OCI-LY3 (cell line): ENCODE results near the gene ZNF12.
"Not testable (repeated sequence)": the region's sequence is repeated elsewhere in the genome, so short reads cannot be mapped to it uniquely, and the experiment has no call there.

Experiments used
- H2AFZ ChIP-seq: fragments of 200-600, 300-600 bp; shearing (Covaris generic); 2 replicates; pipeline ENCODE4 v1.6.0; 2014; ENCODE audit warnings: antibody characterized with exemption, low read depth, low read length
- H3K27ac ChIP-seq: fragments of 200-600, 300-600 bp; sonication (generic); 2 replicates; pipeline ENCODE4 v1.5.1; 2014; ENCODE audit warnings: mild to moderate bottlenecking, low read length, moderate library complexity, mixed read lengths
- H3K27me3 ChIP-seq: fragments of 200-600, 300-600 bp; sonication (generic); 2 replicates; pipeline ENCODE4 v1.6.1; 2014; ENCODE audit warnings: low read depth, low read length, mixed read lengths
- H3K36me3 ChIP-seq: fragments of 200-600, 300-600 bp; sonication (generic); replicated peaks from 2 replicates; pipeline ENCODE3; 2014; ENCODE audit warnings: low read depth, low read length, mixed read lengths
- H3K4me1 ChIP-seq: fragments of 300-600, 200-600 bp; sonication (generic); 2 replicates; pipeline ENCODE4 v1.6.1; 2014; ENCODE audit warnings: low read length, mixed read lengths
- H3K4me2 ChIP-seq: fragments of 200-600, 300-600 bp; sonication (generic); 2 replicates; pipeline ENCODE4 v1.6.1; 2014; ENCODE audit warnings: low read length, mixed read lengths
- H3K4me3 ChIP-seq: fragments of 300-600, 200-600 bp; sonication (generic); 2 replicates; pipeline ENCODE4 v1.5.1; 2014; ENCODE audit warnings: antibody characterized with exemption, mild to moderate bottlenecking, low read length, moderate library complexity
- H3K79me2 ChIP-seq: fragments of 300-600, 200-600 bp; shearing (Covaris generic); 2 replicates; pipeline ENCODE4 v1.6.1; 2014; ENCODE audit warnings: mild to moderate bottlenecking, low read length, mixed read lengths
- H3K9ac ChIP-seq: fragments of 300-600, 200-600 bp; shearing (Covaris generic); 2 replicates; pipeline ENCODE4 v1.6.0; 2014; ENCODE audit warnings: mild to moderate bottlenecking, low read length, moderate library complexity
- H3K9me3 ChIP-seq: fragments of 200-600, 300-600 bp; shearing (Covaris generic); 2 replicates; pipeline ENCODE4 v1.6.1; 2014; ENCODE audit warnings: low read length, mixed read lengths; ENCODE audit not compliant: insufficient read depth
- H4K20me1 ChIP-seq: fragments of 200-600, 300-600 bp; sonication (generic); 2 replicates; pipeline ENCODE4 v1.6.1; 2016; ENCODE audit warnings: low read length, mixed read lengths; ENCODE audit not compliant: insufficient read depth
- EZH2phosphoT487 ChIP-seq: fragments of 200-600 bp; shearing (Covaris generic); IDR thresholded peaks from 2 replicates; pipeline ENCODE4 v1.6.1; 2018; ENCODE audit warnings: antibody characterized with exemption, mixed run types, low read depth
- TF ChIP-seq, protein P1 (sequence below): fragments of 200-600, 300-600 bp; sonication (generic); IDR thresholded peaks from 2 replicates; pipeline ENCODE4 v1.5.1; 2014; ENCODE audit warnings: antibody characterized with exemption, low read length, low read depth

ZNF12 gene

DNA sequence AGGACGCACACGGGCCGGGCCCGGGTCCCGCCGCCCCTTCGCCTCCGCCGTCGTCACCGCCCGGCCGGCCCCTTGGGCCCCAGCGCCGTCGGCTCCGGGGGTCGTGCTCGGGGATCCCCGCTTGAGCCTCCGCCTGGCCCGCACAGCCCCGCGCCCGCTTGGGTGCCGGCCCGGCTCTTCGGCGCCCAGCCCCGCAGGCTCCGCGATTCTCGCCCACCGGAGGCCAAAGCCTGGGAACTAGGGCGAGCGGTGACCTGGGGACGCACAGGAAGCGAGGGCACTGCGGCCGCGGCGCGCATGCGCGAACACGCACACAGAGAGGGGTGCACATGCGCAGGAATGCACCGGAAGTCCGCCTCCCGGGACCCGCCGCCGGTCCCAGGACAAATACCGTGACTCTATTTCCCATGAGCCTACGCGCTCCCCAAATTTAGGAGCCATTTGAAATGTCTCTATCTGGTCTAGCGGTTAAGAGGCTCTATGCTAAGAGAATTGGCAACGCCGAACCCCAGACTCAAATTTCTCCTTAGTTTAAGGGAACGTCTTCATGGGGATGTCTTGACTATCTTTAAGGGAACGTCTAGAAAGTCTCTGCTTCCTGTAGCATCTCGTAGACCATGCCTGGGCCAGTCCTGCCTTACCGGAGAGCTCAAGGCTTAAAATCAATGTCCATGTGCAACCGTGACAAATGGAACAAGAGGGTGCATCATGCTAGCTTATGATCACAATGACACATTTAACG, at the start of gene ZNF12:
ZNF12 (minus strand) TSS at position 282 of the 742 bp plus-strand sequence. CDS start 1,774 bp downstream, outside the sequence.
- Histone ChIP-seq H3K4me2 (peak within 1 kb of the TSS; percentile 98), H4K20me1 (no peaks in the 10 kb centered on the region; the same call in 1 of the 2 replicates), H2AFZ (peak within 1 kb of the TSS; percentile 88), H3K4me1 (peaks cover 5% of the 10 kb centered on the region), H3K36me3 (peaks cover 34% of the 10 kb centered on the region), H3K27me3 (no peaks in the 10 kb centered on the region), H3K4me3 (peak within 1 kb of the TSS; percentile 99), H3K27ac (peak within 1 kb of the TSS; percentile 59), H3K79me2 (peaks cover 45% of the 10 kb centered on the region), H3K9me3 (peaks cover 14% of the 10 kb centered on the region; the same call in 1 of the 2 replicates), H3K9ac (peak within 1 kb of the TSS; percentile 94)
- no peak for TF ChIP-seq EZH2phosphoT487
- TF ChIP-seq, protein P1, sequence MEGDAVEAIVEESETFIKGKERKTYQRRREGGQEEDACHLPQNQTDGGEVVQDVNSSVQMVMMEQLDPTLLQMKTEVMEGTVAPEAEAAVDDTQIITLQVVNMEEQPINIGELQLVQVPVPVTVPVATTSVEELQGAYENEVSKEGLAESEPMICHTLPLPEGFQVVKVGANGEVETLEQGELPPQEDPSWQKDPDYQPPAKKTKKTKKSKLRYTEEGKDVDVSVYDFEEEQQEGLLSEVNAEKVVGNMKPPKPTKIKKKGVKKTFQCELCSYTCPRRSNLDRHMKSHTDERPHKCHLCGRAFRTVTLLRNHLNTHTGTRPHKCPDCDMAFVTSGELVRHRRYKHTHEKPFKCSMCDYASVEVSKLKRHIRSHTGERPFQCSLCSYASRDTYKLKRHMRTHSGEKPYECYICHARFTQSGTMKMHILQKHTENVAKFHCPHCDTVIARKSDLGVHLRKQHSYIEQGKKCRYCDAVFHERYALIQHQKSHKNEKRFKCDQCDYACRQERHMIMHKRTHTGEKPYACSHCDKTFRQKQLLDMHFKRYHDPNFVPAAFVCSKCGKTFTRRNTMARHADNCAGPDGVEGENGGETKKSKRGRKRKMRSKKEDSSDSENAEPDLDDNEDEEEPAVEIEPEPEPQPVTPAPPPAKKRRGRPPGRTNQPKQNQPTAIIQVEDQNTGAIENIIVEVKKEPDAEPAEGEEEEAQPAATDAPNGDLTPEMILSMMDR = no peak

DNA sequence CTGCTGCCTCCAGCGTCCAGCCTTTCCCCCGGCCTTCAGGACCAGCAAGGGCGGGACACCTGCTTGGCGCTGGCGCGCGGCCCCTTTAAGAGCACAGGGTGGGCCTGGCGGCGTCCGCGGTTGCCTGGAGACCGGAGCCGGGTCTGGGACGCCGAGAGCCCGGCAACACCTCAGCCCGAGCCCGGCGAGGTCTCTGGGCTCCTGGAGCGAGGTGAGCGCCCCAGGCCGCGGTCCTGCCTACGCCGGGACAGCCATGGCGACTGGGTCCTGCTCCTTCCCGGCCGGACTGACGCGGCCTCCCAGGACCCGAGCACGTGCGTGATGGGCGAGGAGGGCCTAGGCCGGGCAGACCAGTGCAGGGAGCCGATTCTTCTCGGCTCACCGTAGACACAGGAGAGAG, 47.2 kb upstream of the ZNF12 start, which contains the start of gene RSPH10B2:
RSPH10B2 (plus strand) TSS at position 140 of the 400 bp plus-strand sequence. CDS start 3,575 bp downstream, outside the sequence.
- H4K20me1 ChIP-seq, H2AFZ ChIP-seq, H3K27me3 ChIP-seq, H3K36me3 ChIP-seq, H3K79me2 ChIP-seq, H3K9me3 ChIP-seq, H3K4me2 ChIP-seq, H3K27ac ChIP-seq, H3K9ac ChIP-seq, H3K4me1 ChIP-seq, H3K4me3 ChIP-seq: not testable (repeated sequence)

DNA sequence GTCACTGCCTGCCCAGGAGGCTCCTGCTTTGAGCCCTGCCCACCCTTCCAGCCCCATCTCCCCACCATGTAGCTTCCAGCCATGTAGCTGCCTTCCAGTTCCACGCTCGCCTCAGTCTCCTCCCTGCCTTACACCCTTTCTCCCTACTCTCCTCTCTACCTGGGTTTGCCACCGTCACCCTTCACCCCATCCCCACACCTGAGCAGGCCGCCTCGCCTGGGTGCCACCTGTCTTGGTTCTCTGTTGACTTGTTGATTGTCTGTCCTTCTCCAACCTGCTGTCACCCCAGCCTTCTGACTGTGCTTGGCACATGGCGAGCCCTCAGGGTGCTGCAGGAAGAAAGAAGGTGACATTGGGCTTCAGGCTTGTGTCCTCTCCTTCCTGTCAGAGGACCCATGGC, 43.4 kb upstream of the ZNF12 start:
- H3K9ac ChIP-seq, H3K36me3 ChIP-seq, H3K4me1 ChIP-seq, H3K9me3 ChIP-seq, H2AFZ ChIP-seq, H3K79me2 ChIP-seq, H3K4me3 ChIP-seq, H4K20me1 ChIP-seq, H3K27ac ChIP-seq, H3K27me3 ChIP-seq, H3K4me2 ChIP-seq: not testable (repeated sequence)

DNA sequence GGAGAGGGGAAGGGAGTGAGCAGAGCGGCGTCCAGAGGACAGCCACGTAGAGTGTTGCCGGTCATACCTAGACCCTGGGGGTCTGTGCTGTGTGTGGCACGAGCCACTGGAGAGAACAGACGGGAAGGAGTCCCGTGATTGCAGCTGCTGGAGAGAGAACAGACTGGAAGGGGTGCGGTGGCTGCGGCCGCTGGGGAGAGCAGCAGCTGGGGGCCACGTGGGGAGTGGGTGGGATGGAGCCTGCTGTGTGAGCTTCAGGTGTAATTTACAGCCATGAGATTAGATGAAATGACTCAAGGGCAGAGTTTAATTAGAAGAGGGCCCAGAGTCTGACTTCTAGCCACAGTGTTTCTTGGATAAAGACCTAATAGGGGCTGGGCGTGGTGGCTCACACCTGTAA, 42.6 kb upstream of the ZNF12 start:
- not testable (repeated sequence) for H3K4me2 ChIP-seq, H2AFZ ChIP-seq, H3K4me1 ChIP-seq, H3K9me3 ChIP-seq, H3K27me3 ChIP-seq, H3K9ac ChIP-seq, H3K36me3 ChIP-seq, H4K20me1 ChIP-seq, H3K79me2 ChIP-seq, H3K27ac ChIP-seq, H3K4me3 ChIP-seq

DNA sequence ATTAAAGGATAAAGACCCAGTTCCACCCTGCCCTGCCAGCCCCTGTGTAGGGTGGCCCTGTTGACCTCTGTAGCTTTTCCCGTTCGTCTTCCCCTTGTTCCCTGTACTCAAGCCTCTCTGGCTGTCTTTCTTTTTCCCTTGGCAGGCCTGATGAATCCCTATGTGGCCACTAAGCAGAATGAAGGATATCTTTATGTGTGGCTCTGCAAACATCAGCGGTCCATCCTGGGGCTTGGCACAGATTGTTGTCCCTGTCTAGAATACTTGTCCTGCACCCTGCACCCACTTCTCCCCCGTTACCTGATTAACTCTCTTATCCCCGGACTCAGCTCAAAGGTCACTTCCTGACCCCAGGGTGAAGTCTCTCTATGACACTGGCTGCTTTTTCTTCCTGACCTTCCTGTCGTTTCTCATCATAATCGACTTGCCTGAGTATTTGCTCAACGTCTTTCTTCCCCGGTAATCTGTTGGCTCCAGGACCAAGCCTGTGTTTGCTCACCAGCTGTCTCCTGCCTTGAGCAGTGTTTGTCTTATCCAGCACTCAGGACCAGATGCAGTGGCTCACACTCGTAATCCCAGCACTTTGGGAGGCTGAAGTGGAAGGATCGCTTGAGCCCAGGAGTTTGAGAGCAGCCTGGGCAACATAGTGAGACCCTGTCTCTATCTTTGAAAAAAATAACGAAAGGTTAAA, 37.8 kb upstream of the ZNF12 start:
- H3K27me3 ChIP-seq, H3K4me1 ChIP-seq, H3K9me3 ChIP-seq, H3K79me2 ChIP-seq, H3K4me2 ChIP-seq, H2AFZ ChIP-seq, H3K36me3 ChIP-seq, H3K9ac ChIP-seq, H3K27ac ChIP-seq, H3K4me3 ChIP-seq, H4K20me1 ChIP-seq: not testable (repeated sequence)

DNA sequence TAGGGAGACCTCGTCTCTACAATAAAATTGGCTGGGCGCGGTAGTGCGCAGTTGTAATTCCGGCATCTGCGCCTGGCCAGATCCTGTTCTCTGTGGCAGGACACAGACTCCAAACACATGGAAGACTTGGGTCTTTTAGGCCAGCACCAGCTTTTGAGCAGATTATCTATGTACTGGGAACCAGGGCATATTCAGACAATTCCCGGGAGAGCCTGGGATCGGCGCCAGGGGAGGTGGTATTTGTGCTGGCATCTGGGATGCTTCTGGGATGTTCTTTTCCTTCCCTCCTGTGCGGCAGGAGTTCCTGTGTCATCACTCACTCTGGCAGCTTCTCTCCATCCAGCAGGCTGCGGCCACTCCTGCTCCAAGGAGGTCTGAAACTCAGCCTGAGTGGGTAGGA, 31.7 kb upstream of the ZNF12 start:
- H3K9me3 ChIP-seq, H3K27me3 ChIP-seq, H3K79me2 ChIP-seq, H2AFZ ChIP-seq, H3K4me3 ChIP-seq, H4K20me1 ChIP-seq, H3K4me2 ChIP-seq, H3K9ac ChIP-seq, H3K36me3 ChIP-seq, H3K27ac ChIP-seq, H3K4me1 ChIP-seq: not testable (repeated sequence)
